Astrocyte of the cerebellum (primary cell): ENCODE measurements around the gene EPO.
"Not testable (repeated sequence)": the region's sequence is repeated elsewhere in the genome, so short reads cannot be mapped to it uniquely, and the experiment has no call there.

Experiments used
- DNase-seq: peaks from one replicate; pipeline ENCODE4 v3.0.0-alpha.2; 2011; ENCODE audit warnings: low read depth
- H3K4me3 ChIP-seq: 2 replicates; pipeline ENCODE4 v1.5.1; 2011; ENCODE audit warnings: mild to moderate bottlenecking, low read depth, low read length, moderate library complexity
- CTCF ChIP-seq: IDR thresholded peaks from 2 replicates; pipeline ENCODE4 v1.5.1; 2012; ENCODE audit warnings: low read length, low read depth, moderate library complexity, mild to moderate bottlenecking; ENCODE audit errors: missing control alignments
- in situ Hi-C: cut with HindIII; loops from 2 replicates; pipeline ENCODE4 v1.10.0; 2017; ENCODE audit warnings: low sequenced_read_pairs

EPO gene

GRCh38 chr7:100739934-100740333 lies 19.7 kb downstream of the EPO start:
- in situ Hi-C loops, result no loop called here
- H3K4me3 ChIP-seq, result no peak overlapping the region
- no peak for TF ChIP-seq CTCF
- DNase-seq, result no peak

- no peak overlapping the region for H3K4me3 ChIP-seq
- no peak for DNase-seq
- in situ Hi-C loops, result no loop called here
- TF ChIP-seq CTCF, result no peak
Measured at GRCh38 chr7:100744605-100745004, 24.3 kb downstream of the EPO start.

- no peak for DNase-seq
- no peak for TF ChIP-seq CTCF
- in situ Hi-C loops, result no loop called here
- peak overlapping the region; percentile 30 for H3K4me3 ChIP-seq
Measured at GRCh38 chr7:100745184-100745583, 24.9 kb downstream of the EPO start.

GRCh38 chr7:100752994-100753393 lies 32.7 kb downstream of the EPO start:
- DNase-seq, result no peak
- TF ChIP-seq CTCF, result no peak
- no peak overlapping the region for H3K4me3 ChIP-seq
- in situ Hi-C loops, result no loop called here

- in situ Hi-C loops, result no loop called here
- H3K4me3 ChIP-seq, result no peak overlapping the region
- no peak for TF ChIP-seq CTCF
- no peak for DNase-seq
Measured at GRCh38 chr7:100753750-100754149, 33.5 kb downstream of the EPO start.

GRCh38 chr7:100759357-100760171 lies 39.3 kb downstream of the EPO start:
- no peak for TF ChIP-seq CTCF
- DNase-seq, result no peak
- in situ Hi-C loops, result no loop called here
- H3K4me3 ChIP-seq, result no peak overlapping the region

- H3K4me3 ChIP-seq, DNase-seq, in situ Hi-C loops: not testable (repeated sequence)
Measured at GRCh38 chr7:100762841-100763240, 42.6 kb downstream of the EPO start.
